ENCODE data around the gene SLC25A24.
"Not testable (repeated sequence)": the region's sequence is repeated elsewhere in the genome, so short reads cannot be mapped to it uniquely, and the experiment has no call there.

SLC25A24 gene

GRCh38 chr1:108131281-108131680 lies 68.9 kb downstream of the SLC25A24 start:
- H3K27ac Mint-ChIP-seq; H3K4me1 Mint-ChIP-seq (ENCODE audit: low read depth): not testable (repeated sequence)

DNA sequence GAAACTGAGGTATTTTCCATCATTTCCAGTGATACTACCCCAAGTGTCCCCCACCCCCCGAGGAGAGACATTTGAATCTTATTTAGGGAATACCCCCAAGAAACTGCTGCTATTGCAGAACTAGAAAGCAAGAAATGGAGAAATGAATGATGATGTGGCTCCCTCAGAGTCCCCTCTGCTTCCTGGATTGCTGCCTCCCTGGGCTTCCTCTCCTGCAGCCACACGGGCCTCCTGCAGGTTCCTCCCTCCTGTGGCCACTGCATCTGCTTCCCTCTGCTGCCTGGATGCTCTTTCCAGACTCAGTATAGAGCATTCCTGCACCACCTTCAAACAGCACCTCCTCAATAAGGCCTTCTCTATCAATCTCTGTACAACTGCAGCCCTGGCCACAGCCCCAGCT lies 69.3 kb downstream of the SLC25A24 start:
- no peak overlapping the region for H3K4me3 Mint-ChIP-seq
- H3K27ac Mint-ChIP-seq = no peak overlapping the region
- H3K27me3 Mint-ChIP-seq = no peaks in the 10 kb centered on the region
- H3K9me3 Mint-ChIP-seq = peaks cover 5% of the 10 kb centered on the region
- no peaks in the 10 kb centered on the region for H3K4me1 Mint-ChIP-seq (ENCODE audit: low read depth)
- peaks cover 8% of the 10 kb centered on the region for H3K36me3 Mint-ChIP-seq (ENCODE audit: low read depth)

More at GRCh38 chr1:108131281-108131680, 68.9 kb downstream of the SLC25A24 start:
- H3K36me3 Mint-ChIP-seq (ENCODE audit: low read depth); H3K4me3 Mint-ChIP-seq; H3K27me3 Mint-ChIP-seq; H3K9me3 Mint-ChIP-seq: not testable (repeated sequence)

DNA sequence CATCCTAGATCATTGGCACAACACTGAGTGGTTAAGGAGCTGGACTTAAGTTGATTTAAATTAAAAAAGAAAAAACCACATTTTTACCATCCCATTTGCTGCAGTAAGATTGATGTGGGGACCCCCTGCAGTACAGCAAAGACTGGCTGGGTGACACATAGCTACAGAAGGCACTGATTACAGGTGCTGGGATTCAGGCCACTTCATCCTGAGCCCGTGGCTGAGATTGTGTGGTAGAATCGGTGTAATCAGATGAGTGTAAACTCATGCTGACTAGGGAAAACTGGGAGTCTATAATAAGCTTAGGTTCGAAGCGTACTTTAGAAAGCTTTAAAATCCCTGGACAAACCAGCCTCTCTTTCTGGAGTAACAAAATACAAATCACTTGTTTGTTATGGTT lies 70.1 kb downstream of the SLC25A24 start:
- Mint-ChIP-seq H3K4me1 (ENCODE audit: low read depth) (peaks cover 4% of the 10 kb centered on the region), H3K4me3 (no peak overlapping the region), H3K36me3 (ENCODE audit: low read depth) (peaks cover 8% of the 10 kb centered on the region), H3K27ac (no peak overlapping the region), H3K27me3 (no peaks in the 10 kb centered on the region), H3K9me3 (peaks cover 5% of the 10 kb centered on the region)

DNA sequence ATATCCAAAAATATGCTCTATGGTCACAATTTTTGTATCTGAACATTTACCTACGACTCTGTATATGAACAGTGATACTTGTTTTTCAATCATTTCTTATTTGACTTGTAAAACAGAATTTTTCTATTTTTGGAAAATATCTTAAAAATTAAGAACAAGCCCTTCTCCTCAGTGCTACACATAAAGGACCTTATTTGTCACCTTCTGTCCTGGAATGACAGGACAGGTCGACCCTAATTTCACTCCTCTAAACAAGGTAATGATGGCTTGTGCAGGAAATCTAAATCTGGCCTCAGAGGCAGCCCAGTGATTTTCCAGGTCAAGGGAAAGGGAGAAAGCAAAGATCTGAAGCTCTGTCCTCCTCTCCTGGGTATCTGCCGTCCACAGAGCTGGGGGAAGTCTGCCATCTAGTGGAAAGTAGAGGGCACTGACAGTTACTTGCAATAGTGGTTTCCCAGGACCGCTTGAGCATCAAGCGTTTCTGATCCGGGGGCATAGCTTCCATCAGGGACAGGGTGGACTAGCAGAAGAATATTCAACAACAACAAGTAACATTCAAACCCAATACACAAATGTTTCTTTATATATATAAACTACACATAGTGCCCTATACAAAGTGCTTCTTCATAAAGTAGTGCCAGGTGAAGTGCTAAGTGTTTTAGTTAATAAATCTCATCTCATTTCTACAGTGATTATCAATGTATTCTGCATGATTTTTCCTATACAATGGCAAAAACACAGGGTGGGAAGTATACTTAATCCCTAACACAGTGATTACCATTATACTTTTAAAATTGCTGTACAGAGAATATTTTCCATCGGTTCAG lies 74.6 kb downstream of the SLC25A24 start:
- no peak overlapping the region for H3K4me3 Mint-ChIP-seq
- peak overlapping the region; percentile 41 for H3K27ac Mint-ChIP-seq
- no peaks in the 10 kb centered on the region for H3K9me3 Mint-ChIP-seq
- H3K27me3 Mint-ChIP-seq = no peaks in the 10 kb centered on the region
- peaks cover 4% of the 10 kb centered on the region for H3K4me1 Mint-ChIP-seq (ENCODE audit: low read depth)
- no peaks in the 10 kb centered on the region for H3K36me3 Mint-ChIP-seq (ENCODE audit: low read depth)

DNA sequence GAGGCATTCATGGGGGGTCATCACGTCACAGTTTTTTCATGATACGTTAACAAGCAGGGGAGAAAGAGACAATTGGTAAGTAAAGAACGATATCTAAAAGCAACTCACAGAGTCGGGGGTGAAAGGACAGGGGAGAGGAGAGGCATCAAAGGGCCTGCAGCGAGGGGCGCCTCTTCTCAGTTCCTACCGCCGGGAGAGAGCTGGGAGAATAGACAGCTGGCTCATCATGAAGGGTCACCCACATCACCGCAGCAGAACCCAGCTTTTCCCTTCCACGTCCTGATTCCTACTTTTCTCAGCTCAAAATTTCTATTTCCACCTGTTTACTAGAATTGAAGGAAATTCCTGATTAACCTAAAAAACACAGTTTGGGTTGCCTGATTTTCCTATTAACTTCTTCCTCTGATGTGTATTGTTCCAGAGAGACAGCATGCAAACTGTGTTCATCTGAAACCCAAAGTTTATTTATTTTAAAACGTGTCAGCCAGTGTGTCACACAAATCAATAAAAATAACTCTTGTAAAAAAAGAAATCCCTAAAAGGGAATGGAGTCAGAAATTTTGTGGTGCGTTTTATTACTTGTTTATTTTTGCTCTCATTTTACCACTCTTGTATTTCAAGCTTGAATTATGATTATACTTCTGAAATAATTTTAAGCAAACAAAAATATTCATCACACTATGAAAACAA lies 75.4 kb downstream of the SLC25A24 start:
- H3K36me3 Mint-ChIP-seq (ENCODE audit: low read depth) = no peaks in the 10 kb centered on the region
- H3K9me3 Mint-ChIP-seq = no peaks in the 10 kb centered on the region
- no peak overlapping the region for H3K27ac Mint-ChIP-seq
- no peak overlapping the region for H3K4me3 Mint-ChIP-seq
- peaks cover 4% of the 10 kb centered on the region for H3K4me1 Mint-ChIP-seq (ENCODE audit: low read depth)
- no peaks in the 10 kb centered on the region for H3K27me3 Mint-ChIP-seq

- Mint-ChIP-seq H3K4me3 (no peak overlapping the region), H3K27ac (no peak overlapping the region), H3K27me3 (no peaks in the 10 kb centered on the region), H3K9me3 (no peaks in the 10 kb centered on the region), H3K36me3 (ENCODE audit: low read depth) (no peaks in the 10 kb centered on the region), H3K4me1 (ENCODE audit: low read depth) (peaks cover 8% of the 10 kb centered on the region)
These were observed 76.1 kb downstream of the SLC25A24 start for GRCh38 chr1:108124023-108124422.

DNA sequence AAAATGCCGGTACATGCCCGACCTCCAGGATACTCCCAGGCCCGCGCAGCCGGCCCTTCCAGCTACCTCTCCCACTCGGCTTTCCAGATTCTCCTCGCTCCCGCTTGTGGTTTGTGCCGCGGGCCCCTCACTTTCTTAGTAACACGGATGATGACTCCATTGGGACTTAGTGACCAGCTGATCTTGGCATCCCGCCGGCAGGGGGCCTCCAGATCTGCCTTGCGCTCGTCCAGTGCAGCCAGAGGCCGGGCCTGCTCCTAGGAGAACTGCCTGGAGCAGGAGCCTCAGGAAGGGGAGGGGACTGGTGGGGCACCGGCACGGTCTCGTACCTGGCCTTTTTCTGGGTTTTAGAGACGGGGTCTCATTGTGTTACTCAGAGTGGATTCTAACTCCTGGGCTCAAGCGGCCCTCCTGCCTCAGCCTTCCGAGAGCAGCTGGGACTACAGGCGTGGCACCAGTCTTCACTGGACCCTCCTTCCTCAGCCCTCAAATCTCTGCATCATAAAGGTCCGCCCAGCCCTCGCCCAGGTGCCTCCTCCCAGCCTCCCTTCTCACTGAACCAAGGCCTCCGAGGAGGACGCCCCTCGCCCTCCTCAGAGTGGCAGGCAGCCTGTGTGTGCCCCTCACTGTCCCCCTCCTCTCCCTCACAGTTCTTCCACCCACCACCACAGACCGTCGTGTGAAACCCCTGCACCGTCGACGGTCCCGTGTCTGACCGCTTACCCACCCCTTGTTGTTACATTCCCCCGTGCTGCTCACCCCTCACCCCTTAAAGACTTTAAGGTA lies 78.6 kb downstream of the SLC25A24 start:
- no peak overlapping the region for H3K4me3 Mint-ChIP-seq
- no peaks in the 10 kb centered on the region for H3K27me3 Mint-ChIP-seq
- no peaks in the 10 kb centered on the region for H3K36me3 Mint-ChIP-seq (ENCODE audit: low read depth)
- H3K9me3 Mint-ChIP-seq = no peaks in the 10 kb centered on the region
- H3K4me1 Mint-ChIP-seq (ENCODE audit: low read depth) = peaks cover 17% of the 10 kb centered on the region
- no peak overlapping the region for H3K27ac Mint-ChIP-seq

DNA sequence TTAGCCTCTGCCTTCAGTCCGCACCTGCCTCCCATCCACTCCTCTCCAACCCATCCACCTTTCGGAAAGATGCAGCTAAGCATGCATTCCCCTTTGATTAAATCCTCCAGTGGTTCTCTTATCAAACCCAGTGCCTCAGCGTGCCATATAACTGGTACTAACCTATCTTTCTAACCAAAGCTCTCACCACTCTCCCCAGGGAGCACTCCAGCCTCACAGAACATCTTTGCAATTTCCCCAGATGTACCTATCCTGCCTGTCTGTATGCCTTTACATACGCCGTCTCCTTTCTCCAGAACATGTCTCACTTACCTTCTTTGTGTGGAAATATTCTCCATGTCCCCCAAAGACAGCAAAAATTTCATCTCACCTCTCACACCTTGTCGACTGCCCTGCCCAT lies 80.0 kb downstream of the SLC25A24 start:
- Mint-ChIP-seq H3K4me3 (no peak overlapping the region), H3K36me3 (ENCODE audit: low read depth) (no peaks in the 10 kb centered on the region), H3K27ac (no peak overlapping the region), H3K4me1 (ENCODE audit: low read depth) (peaks cover 13% of the 10 kb centered on the region), H3K27me3 (no peaks in the 10 kb centered on the region), H3K9me3 (no peaks in the 10 kb centered on the region)

GRCh38 chr1:108119500-108119899 lies 80.6 kb downstream of the SLC25A24 start:
- H3K36me3 Mint-ChIP-seq (ENCODE audit: low read depth) = no peaks in the 10 kb centered on the region
- H3K9me3 Mint-ChIP-seq = no peaks in the 10 kb centered on the region
- no peak overlapping the region for H3K4me3 Mint-ChIP-seq
- H3K27me3 Mint-ChIP-seq = no peaks in the 10 kb centered on the region
- no peak overlapping the region for H3K27ac Mint-ChIP-seq
- H3K4me1 Mint-ChIP-seq (ENCODE audit: low read depth) = peaks cover 13% of the 10 kb centered on the region

GRCh38 chr1:108117945-108118902 lies 81.9 kb downstream of the SLC25A24 start:
- no peaks in the 10 kb centered on the region for H3K27me3 Mint-ChIP-seq
- H3K9me3 Mint-ChIP-seq = no peaks in the 10 kb centered on the region
- H3K36me3 Mint-ChIP-seq (ENCODE audit: low read depth) = no peaks in the 10 kb centered on the region
- H3K27ac Mint-ChIP-seq = no peak overlapping the region
- peaks cover 13% of the 10 kb centered on the region for H3K4me1 Mint-ChIP-seq (ENCODE audit: low read depth)
- no peak overlapping the region for H3K4me3 Mint-ChIP-seq

- Mint-ChIP-seq H3K4me3 (no peak overlapping the region), H3K27ac (no peak overlapping the region), H3K4me1 (ENCODE audit: low read depth) (peaks cover 13% of the 10 kb centered on the region), H3K27me3 (no peaks in the 10 kb centered on the region), H3K9me3 (no peaks in the 10 kb centered on the region), H3K36me3 (ENCODE audit: low read depth) (no peaks in the 10 kb centered on the region)
These were observed 82.9 kb downstream of the SLC25A24 start for GRCh38 chr1:108117237-108117636.

- H3K9me3 Mint-ChIP-seq = no peaks in the 10 kb centered on the region
- H3K4me3 Mint-ChIP-seq = no peak overlapping the region
- peaks cover 9% of the 10 kb centered on the region for H3K4me1 Mint-ChIP-seq (ENCODE audit: low read depth)
- no peaks in the 10 kb centered on the region for H3K36me3 Mint-ChIP-seq (ENCODE audit: low read depth)
- H3K27ac Mint-ChIP-seq = no peak overlapping the region
- no peaks in the 10 kb centered on the region for H3K27me3 Mint-ChIP-seq
These were observed 86.0 kb downstream of the SLC25A24 start for GRCh38 chr1:108114033-108114599.

GRCh38 chr1:108113496-108113895 lies 86.6 kb downstream of the SLC25A24 start:
- Mint-ChIP-seq H3K9me3 (no peaks in the 10 kb centered on the region), H3K4me3 (no peak overlapping the region), H3K4me1 (ENCODE audit: low read depth) (peaks cover 8% of the 10 kb centered on the region), H3K36me3 (ENCODE audit: low read depth) (no peaks in the 10 kb centered on the region), H3K27me3 (no peaks in the 10 kb centered on the region), H3K27ac (no peak overlapping the region)
